GM23338 (cell line): ENCODE results near the gene HEATR5B. TPM values are rescaled to one million over a fixed set of nuclear protein-coding genes. Genes with fewer than 3 reads are reported as not detected.

Experiments
- CREB1 ChIP-seq: fragments of 250-450 bp; sonication (Bioruptor Pico); IDR thresholded peaks from 2 replicates; pipeline ENCODE4 v1.5.0; 2020; ENCODE audit warnings: low read depth, mild to moderate bottlenecking, moderate library complexity
- JUNB ChIP-seq: IDR thresholded peaks from one replicate; pipeline ENCODE4 v1.6.1; 2016; ENCODE audit warnings: antibody characterized with exemption; ENCODE audit not compliant: unreplicated experiment
- POLR2AphosphoS5 ChIP-seq: IDR thresholded peaks from 2 replicates; pipeline ENCODE4 v1.6.1; 2016; ENCODE audit warnings: antibody characterized with exemption, low read depth
- STAT1 ChIP-seq: IDR thresholded peaks from one replicate; pipeline ENCODE4 v1.6.1; 2016; ENCODE audit warnings: antibody characterized with exemption; ENCODE audit not compliant: unreplicated experiment
- ZNF114 ChIP-seq: fragments of 250-450 bp; sonication (Bioruptor Pico); IDR thresholded peaks from 2 replicates; pipeline ENCODE4 v1.5.0; 2020; ENCODE audit warnings: mild to moderate bottlenecking, moderate library complexity
- polyA plus RNA-seq: library from polyadenylated mRNA; unstranded; fragments of >200 nt; fragmentation: Nextera tagmentation; extraction: Ambion mirVana; gene quantifications from 2 replicates; pipeline ENCODE4 v1.2.1, GENCODE V29; 2016
- total RNA-seq: library from RNA; depleted of rRNA; stranded (reverse); fragments of >200 nt; shearing (Covaris generic); gene quantifications from 2 replicates; pipeline ENCODE4 v1.2.3, GENCODE V29; 2014
- TF ChIP-seq, protein P1 (sequence below): fragments of 250-450 bp; sonication (Bioruptor Pico); IDR thresholded peaks from 2 replicates; pipeline ENCODE4 v1.5.0; 2020; ENCODE audit warnings: mild to moderate bottlenecking, moderate library complexity
- TF ChIP-seq, protein P2 (sequence below): IDR thresholded peaks from one replicate; pipeline ENCODE4 v1.6.1; 2018; ENCODE audit warnings: antibody characterized with exemption; ENCODE audit not compliant: unreplicated experiment

HEATR5B gene
- total and polyA plus RNA-seq, 2 experiments from 2014 or later: 4.0 to 18.8 TPM

DNA sequence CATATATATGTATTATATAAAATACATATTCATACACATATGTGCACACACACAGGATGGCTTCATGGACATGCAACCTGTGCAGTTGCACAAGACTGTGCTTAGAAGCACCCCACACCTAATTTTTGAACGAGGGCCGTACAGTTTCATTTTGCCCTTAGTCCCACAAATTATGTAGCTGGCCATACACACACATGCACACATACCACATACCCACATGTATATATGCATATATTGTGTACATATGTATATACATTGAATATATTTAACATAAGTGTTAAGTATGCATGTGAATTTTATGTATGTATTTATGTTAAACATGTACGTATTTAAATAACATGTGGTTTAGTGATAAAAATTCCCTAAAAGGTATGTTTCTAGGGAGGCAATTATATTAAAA lies 18.4 kb upstream of the HEATR5B start (continued):
- TF ChIP-seq, protein P1, sequence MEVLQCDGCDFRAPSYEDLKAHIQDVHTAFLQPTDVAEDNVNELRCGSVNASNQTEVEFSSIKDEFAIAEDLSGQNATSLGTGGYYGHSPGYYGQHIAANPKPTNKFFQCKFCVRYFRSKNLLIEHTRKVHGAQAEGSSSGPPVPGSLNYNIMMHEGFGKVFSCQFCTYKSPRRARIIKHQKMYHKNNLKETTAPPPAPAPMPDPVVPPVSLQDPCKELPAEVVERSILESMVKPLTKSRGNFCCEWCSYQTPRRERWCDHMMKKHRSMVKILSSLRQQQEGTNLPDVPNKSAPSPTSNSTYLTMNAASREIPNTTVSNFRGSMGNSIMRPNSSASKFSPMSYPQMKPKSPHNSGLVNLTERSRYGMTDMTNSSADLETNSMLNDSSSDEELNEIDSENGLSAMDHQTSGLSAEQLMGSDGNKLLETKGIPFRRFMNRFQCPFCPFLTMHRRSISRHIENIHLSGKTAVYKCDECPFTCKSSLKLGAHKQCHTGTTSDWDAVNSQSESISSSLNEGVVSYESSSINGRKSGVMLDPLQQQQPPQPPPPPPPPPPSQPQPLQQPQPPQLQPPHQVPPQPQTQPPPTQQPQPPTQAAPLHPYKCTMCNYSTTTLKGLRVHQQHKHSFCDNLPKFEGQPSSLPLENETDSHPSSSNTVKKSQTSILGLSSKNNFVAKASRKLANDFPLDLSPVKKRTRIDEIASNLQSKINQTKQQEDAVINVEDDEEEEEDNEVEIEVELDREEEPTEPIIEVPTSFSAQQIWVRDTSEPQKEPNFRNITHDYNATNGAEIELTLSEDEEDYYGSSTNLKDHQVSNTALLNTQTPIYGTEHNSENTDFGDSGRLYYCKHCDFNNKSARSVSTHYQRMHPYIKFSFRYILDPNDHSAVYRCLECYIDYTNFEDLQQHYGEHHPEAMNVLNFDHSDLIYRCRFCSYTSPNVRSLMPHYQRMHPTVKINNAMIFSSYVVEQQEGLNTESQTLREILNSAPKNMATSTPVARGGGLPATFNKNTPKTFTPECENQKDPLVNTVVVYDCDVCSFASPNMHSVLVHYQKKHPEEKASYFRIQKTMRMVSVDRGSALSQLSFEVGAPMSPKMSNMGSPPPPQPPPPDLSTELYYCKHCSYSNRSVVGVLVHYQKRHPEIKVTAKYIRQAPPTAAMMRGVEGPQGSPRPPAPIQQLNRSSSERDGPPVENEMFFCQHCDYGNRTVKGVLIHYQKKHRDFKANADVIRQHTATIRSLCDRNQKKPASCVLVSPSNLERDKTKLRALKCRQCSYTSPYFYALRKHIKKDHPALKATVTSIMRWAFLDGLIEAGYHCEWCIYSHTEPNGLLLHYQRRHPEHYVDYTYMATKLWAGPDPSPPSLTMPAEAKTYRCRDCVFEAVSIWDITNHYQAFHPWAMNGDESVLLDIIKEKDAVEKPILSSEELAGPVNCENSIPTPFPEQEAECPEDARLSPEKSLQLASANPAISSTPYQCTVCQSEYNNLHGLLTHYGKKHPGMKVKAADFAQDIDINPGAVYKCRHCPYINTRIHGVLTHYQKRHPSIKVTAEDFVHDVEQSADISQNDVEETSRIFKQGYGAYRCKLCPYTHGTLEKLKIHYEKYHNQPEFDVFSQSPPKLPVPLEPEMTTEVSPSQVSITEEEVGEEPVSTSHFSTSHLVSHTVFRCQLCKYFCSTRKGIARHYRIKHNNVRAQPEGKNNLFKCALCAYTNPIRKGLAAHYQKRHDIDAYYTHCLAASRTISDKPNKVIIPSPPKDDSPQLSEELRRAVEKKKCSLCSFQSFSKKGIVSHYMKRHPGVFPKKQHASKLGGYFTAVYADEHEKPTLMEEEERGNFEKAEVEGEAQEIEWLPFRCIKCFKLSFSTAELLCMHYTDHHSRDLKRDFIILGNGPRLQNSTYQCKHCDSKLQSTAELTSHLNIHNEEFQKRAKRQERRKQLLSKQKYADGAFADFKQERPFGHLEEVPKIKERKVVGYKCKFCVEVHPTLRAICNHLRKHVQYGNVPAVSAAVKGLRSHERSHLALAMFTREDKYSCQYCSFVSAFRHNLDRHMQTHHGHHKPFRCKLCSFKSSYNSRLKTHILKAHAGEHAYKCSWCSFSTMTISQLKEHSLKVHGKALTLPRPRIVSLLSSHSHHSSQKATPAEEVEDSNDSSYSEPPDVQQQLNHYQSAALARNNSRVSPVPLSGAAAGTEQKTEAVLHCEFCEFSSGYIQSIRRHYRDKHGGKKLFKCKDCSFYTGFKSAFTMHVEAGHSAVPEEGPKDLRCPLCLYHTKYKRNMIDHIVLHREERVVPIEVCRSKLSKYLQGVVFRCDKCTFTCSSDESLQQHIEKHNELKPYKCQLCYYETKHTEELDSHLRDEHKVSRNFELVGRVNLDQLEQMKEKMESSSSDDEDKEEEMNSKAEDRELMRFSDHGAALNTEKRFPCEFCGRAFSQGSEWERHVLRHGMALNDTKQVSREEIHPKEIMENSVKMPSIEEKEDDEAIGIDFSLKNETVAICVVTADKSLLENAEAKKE: no peak
- TF ChIP-seq POLR2AphosphoS5 (no peak), ZNF114 (CRISPR knock-in tag) (no peak), CREB1 (CRISPR knock-in tag) (no peak), JUNB (no peak), STAT1 (no peak)
- TF ChIP-seq, protein P2, sequence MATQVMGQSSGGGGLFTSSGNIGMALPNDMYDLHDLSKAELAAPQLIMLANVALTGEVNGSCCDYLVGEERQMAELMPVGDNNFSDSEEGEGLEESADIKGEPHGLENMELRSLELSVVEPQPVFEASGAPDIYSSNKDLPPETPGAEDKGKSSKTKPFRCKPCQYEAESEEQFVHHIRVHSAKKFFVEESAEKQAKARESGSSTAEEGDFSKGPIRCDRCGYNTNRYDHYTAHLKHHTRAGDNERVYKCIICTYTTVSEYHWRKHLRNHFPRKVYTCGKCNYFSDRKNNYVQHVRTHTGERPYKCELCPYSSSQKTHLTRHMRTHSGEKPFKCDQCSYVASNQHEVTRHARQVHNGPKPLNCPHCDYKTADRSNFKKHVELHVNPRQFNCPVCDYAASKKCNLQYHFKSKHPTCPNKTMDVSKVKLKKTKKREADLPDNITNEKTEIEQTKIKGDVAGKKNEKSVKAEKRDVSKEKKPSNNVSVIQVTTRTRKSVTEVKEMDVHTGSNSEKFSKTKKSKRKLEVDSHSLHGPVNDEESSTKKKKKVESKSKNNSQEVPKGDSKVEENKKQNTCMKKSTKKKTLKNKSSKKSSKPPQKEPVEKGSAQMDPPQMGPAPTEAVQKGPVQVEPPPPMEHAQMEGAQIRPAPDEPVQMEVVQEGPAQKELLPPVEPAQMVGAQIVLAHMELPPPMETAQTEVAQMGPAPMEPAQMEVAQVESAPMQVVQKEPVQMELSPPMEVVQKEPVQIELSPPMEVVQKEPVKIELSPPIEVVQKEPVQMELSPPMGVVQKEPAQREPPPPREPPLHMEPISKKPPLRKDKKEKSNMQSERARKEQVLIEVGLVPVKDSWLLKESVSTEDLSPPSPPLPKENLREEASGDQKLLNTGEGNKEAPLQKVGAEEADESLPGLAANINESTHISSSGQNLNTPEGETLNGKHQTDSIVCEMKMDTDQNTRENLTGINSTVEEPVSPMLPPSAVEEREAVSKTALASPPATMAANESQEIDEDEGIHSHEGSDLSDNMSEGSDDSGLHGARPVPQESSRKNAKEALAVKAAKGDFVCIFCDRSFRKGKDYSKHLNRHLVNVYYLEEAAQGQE: no peak
